Fibroblast of lung (primary cell): Measurements from ENCODE around the gene SLC38A10. TPM values are rescaled to one million over a fixed set of nuclear protein-coding genes. Genes with fewer than 3 reads are reported as not detected.

Experiments used
- DNase-seq, 2 donors: peaks; one replicate each; pipeline versions ENCODE4 v3.0.0 to v3.0.0-alpha.2; 2010; ENCODE audit warnings: low read depth in 2 of 2
- H2AFZ ChIP-seq: 2 replicates; pipeline ENCODE4 v1.5.1; 2012; ENCODE audit warnings: low read length, control low read depth, inconsistent platforms
- H3K27ac ChIP-seq: 2 replicates; pipeline ENCODE4 v1.5.1; 2011; ENCODE audit warnings: low read length, control low read depth; ENCODE audit not compliant: insufficient read depth
- H3K27me3 ChIP-seq: 2 replicates; pipeline ENCODE4 v1.5.1; 2011; ENCODE audit warnings: mild to moderate bottlenecking, low read length; ENCODE audit not compliant: control insufficient read depth, insufficient read depth
- H3K36me3 ChIP-seq: 2 replicates; pipeline ENCODE4 v1.5.1; 2011; ENCODE audit warnings: low read length; ENCODE audit not compliant: control insufficient read depth, insufficient read depth
- H3K4me1 ChIP-seq: 2 replicates; pipeline ENCODE4 v1.5.1; 2011; ENCODE audit warnings: low read length; ENCODE audit not compliant: control insufficient read depth, insufficient read depth; ENCODE audit errors: extremely low read depth
- H3K4me2 ChIP-seq: 2 replicates; pipeline ENCODE4 v1.5.1; 2011; ENCODE audit warnings: low read length, control low read depth; ENCODE audit not compliant: insufficient read depth; ENCODE audit errors: extremely low read depth
- H3K4me3 ChIP-seq, 4 experiments: fragments of 200-600 bp in 1 of 4; sonication (generic) in 1 of 4; replicated peaks in 1 of 4; 2 replicates each; pipeline ENCODE4 v1.5.1; 2011 to 2016; ENCODE audit warnings: low read length in 4 of 4, low read depth in 3 of 4, mild to moderate bottlenecking in 3 of 4, control low read depth in 2 of 4, inconsistent platforms in 1 of 4, mixed read lengths in 1 of 4; ENCODE audit not compliant: insufficient read depth in 1 of 4; ENCODE audit errors: control extremely low read depth in 1 of 4
- H3K79me2 ChIP-seq: 2 replicates; pipeline ENCODE4 v1.5.1; 2012; ENCODE audit warnings: mild to moderate bottlenecking, low read length, inconsistent platforms; ENCODE audit not compliant: control insufficient read depth, insufficient read depth
- H3K9ac ChIP-seq: 2 replicates; pipeline ENCODE4 v1.5.1; 2011; ENCODE audit warnings: mild to moderate bottlenecking, low read length, control low read depth; ENCODE audit not compliant: insufficient read depth
- H3K9me3 ChIP-seq: 2 replicates; pipeline ENCODE4 v1.5.1; 2012; ENCODE audit warnings: low read depth, low read length; ENCODE audit not compliant: control insufficient read depth, insufficient read depth
- H4K20me1 ChIP-seq: 2 replicates; pipeline ENCODE4 v1.5.1; 2011; ENCODE audit warnings: low read length; ENCODE audit not compliant: control insufficient read depth, insufficient read depth; ENCODE audit errors: extremely low read depth
- EZH2 ChIP-seq: IDR thresholded peaks from 2 replicates; pipeline ENCODE4 v1.5.1; 2012; ENCODE audit warnings: low read length, control low read depth, mild to moderate bottlenecking; ENCODE audit errors: missing control alignments
- polyA plus RNA-seq, 2 donors: library from polyadenylated mRNA; depleted of rRNA in 1 of 2; stranded (reverse) in 1 of 2; unstranded in 1 of 2; fragments of >200 nt; gene quantifications; 2 replicates each; pipeline ENCODE4 v1.2.1, GENCODE V29; 2011 to 2012; ENCODE audit warnings: missing spikeins in 1 of 2
- total RNA-seq: library from RNA; depleted of rRNA; stranded (reverse); fragments of >200 nt; gene quantifications from 2 replicates; pipeline ENCODE4 v1.2.1, GENCODE V29; 2014
- TF ChIP-seq, protein P1 (sequence below), 2 donors: IDR thresholded peaks in 1 of 2; conservative IDR thresholded peaks in 1 of 2; 1 replicate in 1 of 2; 2 replicates in 1 of 2; pipeline ENCODE4 v1.5.1; 2011 to 2012; ENCODE audit warnings: low read length in 2 of 2, control low read depth in 1 of 2, inconsistent platforms in 1 of 2, low read depth in 1 of 2, mild to moderate bottlenecking in 1 of 2

The SLC38A10 gene
- total and polyA plus RNA-seq, 2 donors (not counting 1 experiment from before 2014, with no cell fraction given): 23.6 to 53.2 TPM

DNA sequence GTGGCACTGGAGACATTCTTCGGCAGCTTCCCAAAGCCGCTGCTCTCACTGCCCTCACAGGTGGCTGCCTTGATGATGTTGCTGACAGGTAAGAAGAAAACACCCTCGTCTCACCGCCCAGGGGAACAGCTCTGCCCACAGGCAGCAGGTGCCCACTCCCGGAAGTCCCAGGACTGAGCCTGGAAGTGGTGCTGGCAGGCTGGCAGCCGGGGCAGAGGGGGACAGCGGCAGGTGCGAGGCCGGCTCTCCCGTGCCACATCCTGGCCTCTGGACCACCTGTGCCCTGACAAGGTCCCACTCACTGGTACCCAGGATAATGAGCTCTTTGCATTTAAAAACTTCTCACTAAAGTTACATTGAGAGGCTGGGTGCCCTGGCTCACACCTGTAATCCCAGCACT, 92.8 kb downstream of the SLC38A10 start:
- Histone ChIP-seq H2AFZ (no peak overlapping the region), H3K4me2 (no peak overlapping the region), H4K20me1 (no peaks in the 10 kb centered on the region), H3K27me3 (no peaks in the 10 kb centered on the region), H3K36me3 (peaks cover 3% of the 10 kb centered on the region), H3K9ac (no peak overlapping the region), H3K4me1 (no peaks in the 10 kb centered on the region), H3K27ac (no peak overlapping the region), H3K9me3 (no peaks in the 10 kb centered on the region), H3K79me2 (no peaks in the 10 kb centered on the region), H3K4me3 (no peak overlapping the region)
- DNase-seq: no peak
- no peak for TF ChIP-seq EZH2
- TF ChIP-seq, protein P1, sequence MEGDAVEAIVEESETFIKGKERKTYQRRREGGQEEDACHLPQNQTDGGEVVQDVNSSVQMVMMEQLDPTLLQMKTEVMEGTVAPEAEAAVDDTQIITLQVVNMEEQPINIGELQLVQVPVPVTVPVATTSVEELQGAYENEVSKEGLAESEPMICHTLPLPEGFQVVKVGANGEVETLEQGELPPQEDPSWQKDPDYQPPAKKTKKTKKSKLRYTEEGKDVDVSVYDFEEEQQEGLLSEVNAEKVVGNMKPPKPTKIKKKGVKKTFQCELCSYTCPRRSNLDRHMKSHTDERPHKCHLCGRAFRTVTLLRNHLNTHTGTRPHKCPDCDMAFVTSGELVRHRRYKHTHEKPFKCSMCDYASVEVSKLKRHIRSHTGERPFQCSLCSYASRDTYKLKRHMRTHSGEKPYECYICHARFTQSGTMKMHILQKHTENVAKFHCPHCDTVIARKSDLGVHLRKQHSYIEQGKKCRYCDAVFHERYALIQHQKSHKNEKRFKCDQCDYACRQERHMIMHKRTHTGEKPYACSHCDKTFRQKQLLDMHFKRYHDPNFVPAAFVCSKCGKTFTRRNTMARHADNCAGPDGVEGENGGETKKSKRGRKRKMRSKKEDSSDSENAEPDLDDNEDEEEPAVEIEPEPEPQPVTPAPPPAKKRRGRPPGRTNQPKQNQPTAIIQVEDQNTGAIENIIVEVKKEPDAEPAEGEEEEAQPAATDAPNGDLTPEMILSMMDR (conservative IDR thresholded peaks at IDR 0.05 in 1 of 2, IDR thresholded peaks at IDR 0.05 in 1 of 2; ENCODE audit: low read depth in 1 of 2, low read length in 2 of 2): no peak

DNA sequence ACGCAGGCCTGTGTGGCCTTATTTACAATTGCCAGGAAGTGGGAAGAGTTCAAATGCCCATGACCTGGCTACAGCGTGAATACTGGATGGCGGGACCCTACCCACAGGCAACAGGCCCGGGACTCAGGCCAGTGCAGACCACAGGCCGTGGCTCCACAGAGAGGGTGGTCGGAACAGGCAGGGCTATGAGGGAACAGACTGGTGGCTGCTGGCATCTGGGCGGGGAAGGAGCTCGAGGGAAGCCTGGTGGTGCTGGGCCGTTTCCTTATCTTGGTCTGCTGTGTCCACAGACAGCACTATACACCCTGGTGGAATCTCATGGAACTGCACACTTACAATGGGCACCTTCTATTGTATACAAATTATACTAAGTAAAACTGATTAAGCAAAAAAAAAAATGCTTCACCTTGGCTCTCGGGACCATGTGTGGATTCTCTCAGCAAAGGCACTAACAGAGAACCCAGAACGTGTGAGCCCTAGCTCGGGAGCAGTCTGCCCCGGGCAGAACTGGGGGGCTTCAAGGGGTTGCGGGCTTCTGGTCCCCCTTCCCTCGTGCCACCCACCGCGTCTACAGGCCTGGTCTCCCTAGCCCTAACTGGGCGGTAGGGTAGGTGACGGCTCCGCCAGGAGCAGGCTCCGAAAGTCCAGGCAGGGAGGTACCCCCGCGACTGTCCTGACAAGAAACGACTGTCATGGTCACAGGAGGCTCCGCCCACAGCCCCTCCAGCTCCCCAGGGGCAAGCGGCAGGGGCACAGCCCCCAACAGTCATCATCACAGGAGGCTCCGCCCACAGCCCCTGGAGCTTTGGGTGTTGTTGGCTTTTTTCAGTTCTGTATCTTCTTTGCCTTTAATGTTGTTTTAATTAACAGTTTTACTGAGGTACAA, 94.2 kb downstream of the SLC38A10 start:
- no peaks in the 10 kb centered on the region for H3K79me2 ChIP-seq
- no peaks in the 10 kb centered on the region for H3K9me3 ChIP-seq
- peak; percentile 61 to 68 for DNase-seq
- no peaks in the 10 kb centered on the region for H3K4me1 ChIP-seq
- H3K9ac ChIP-seq: no peak overlapping the region
- no peak overlapping the region for H3K27ac ChIP-seq
- H3K36me3 ChIP-seq: peaks cover 3% of the 10 kb centered on the region
- TF ChIP-seq EZH2: no peak
- TF ChIP-seq, protein P1 (conservative IDR thresholded peaks at IDR 0.05 in 1 of 2, IDR thresholded peaks at IDR 0.05 in 1 of 2; ENCODE audit: low read depth in 1 of 2, low read length in 2 of 2): peak; percentile 42 to 73
- no peak overlapping the region for H3K4me3 ChIP-seq
- H2AFZ ChIP-seq: no peak overlapping the region
- no peak overlapping the region for H3K4me2 ChIP-seq
- no peaks in the 10 kb centered on the region for H4K20me1 ChIP-seq
- H3K27me3 ChIP-seq: no peaks in the 10 kb centered on the region

DNA sequence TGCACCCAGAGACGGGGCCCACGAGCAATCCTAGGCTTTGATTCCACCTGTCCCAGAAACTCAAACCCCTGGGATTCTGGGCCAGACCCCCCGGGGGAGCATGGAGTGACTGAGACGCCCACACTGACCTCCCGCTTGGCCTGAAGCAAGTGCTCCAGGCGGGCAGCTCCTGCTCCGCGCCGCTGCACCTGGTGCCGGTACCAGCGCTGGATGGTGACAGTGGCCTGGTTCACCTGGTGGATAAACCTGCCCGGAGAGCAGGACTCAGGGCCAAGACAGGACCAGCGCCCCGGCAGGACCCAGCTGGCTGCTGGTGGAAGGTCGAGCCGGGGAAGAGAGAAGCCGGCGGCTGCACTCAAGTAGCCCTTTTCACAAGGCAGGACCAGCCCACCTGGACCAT, 94.9 kb downstream of the SLC38A10 start:
- H3K4me1 ChIP-seq: no peaks in the 10 kb centered on the region
- H3K27me3 ChIP-seq: no peaks in the 10 kb centered on the region
- H2AFZ ChIP-seq: no peak overlapping the region
- DNase-seq: no peak
- no peak overlapping the region for H3K27ac ChIP-seq
- no peak overlapping the region for H3K9ac ChIP-seq
- H3K4me2 ChIP-seq: no peak overlapping the region
- peaks cover 3% of the 10 kb centered on the region for H3K36me3 ChIP-seq
- no peaks in the 10 kb centered on the region for H3K79me2 ChIP-seq
- H4K20me1 ChIP-seq: no peaks in the 10 kb centered on the region
- no peaks in the 10 kb centered on the region for H3K9me3 ChIP-seq
- TF ChIP-seq, protein P1 (conservative IDR thresholded peaks at IDR 0.05 in 1 of 2, IDR thresholded peaks at IDR 0.05 in 1 of 2; ENCODE audit: low read depth in 1 of 2, low read length in 2 of 2): no peak
- TF ChIP-seq EZH2: no peak
- no peak overlapping the region for H3K4me3 ChIP-seq
